ENCODE results near the gene TMPRSS4.
A peak's percentile ranks its signal among the peaks of the same experiment; 100 is the strongest.

The TMPRSS4 gene

DNA sequence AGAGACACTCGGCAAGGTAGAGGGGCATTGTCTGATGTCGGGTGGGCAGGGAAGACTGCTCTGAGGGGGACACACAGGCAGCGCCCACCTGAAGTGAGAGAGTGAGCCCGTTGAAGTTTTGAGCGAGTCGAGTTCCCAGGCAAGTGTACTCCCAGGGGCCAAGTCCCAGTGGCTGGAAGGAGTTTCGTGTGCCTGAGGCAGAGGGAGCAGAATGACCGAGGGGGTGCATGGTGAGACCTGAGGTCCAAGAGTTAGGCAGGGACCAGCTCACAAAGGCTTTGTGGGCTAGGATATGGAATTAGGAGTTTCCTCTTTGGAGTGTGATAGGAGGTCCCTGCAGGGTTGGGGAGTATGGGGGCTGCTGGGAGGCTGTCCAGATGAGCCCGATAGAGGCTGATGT lies 93.4 kb downstream of the TMPRSS4 start:
- TF ChIP-seq CTCF (IDR thresholded peaks at IDR 0.05; ENCODE audit: poor library complexity, severe bottlenecking), result no peak
- ATAC-seq (ENCODE audit: low read depth) (no peak), DNase-seq (ENCODE audit: low spot score) (peak; percentile 15)
- no peak overlapping the region for H3K27ac ChIP-seq (ENCODE audit: poor library complexity, severe bottlenecking)
- H3K36me3 ChIP-seq (ENCODE audit: low read depth), result no peaks in the 10 kb centered on the region
- H3K4me1 ChIP-seq (ENCODE audit: insufficient read depth, poor library complexity, severe bottlenecking), result peaks cover 13% of the 10 kb centered on the region
- H3K27me3 ChIP-seq (ENCODE audit: insufficient read depth, poor library complexity, severe bottlenecking), result no peaks in the 10 kb centered on the region
- no peaks in the 10 kb centered on the region for H3K9me3 ChIP-seq (ENCODE audit: severe bottlenecking)
- no peak overlapping the region for H3K4me3 ChIP-seq (ENCODE audit: severe bottlenecking)

DNA sequence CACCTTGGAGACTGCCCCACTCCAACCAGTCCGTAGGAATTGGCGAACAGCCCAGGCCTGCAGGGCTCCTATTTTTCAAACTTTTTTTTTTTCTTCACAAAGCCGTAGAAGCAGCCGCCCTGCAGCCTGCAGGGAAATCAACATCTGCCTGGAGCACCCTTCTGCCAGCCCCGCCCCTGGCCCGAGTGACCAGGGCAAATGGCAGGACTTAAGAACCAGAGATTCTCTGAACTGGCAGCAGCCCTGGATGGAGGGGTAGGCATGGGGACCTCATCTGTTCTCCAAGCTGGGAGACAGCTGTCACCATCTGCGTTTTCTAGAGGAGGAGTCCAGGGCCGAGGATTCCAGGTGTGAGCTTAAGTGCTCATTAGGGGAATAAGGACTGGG lies 94.0 kb downstream of the TMPRSS4 start:
- H3K9me3 ChIP-seq (ENCODE audit: severe bottlenecking), result no peaks in the 10 kb centered on the region
- TF ChIP-seq CTCF (IDR thresholded peaks at IDR 0.05; ENCODE audit: poor library complexity, severe bottlenecking), result no peak
- H3K27ac ChIP-seq (ENCODE audit: poor library complexity, severe bottlenecking), result no peak overlapping the region
- no peak overlapping the region for H3K4me3 ChIP-seq (ENCODE audit: severe bottlenecking)
- H3K4me1 ChIP-seq (ENCODE audit: insufficient read depth, poor library complexity, severe bottlenecking), result peaks cover 17% of the 10 kb centered on the region
- ATAC-seq (ENCODE audit: low read depth) (no peak), DNase-seq (ENCODE audit: low spot score) (peak; percentile 34)
- no peaks in the 10 kb centered on the region for H3K27me3 ChIP-seq (ENCODE audit: insufficient read depth, poor library complexity, severe bottlenecking)
- H3K36me3 ChIP-seq (ENCODE audit: low read depth), result no peaks in the 10 kb centered on the region
